ENCODE results near the gene ADAMTS8. TPM values are rescaled to one million over a fixed set of nuclear protein-coding genes. Genes with fewer than 3 reads are reported as not detected.

The ADAMTS8 gene
- total RNA-seq (2012; rRNA removed): under 0.01 and 0.25 TPM in 2 replicates

- H3K9me3 ChIP-seq (replicated peaks; ENCODE audit: low read length): no peaks in the 10 kb centered on the region
- no peaks in the 10 kb centered on the region for H3K36me3 ChIP-seq (ENCODE audit: insufficient read depth, low read length)
- no peak within 1 kb of the TSS for H3K9ac ChIP-seq (ENCODE audit: low read depth, low read length)
- H3K4me1 ChIP-seq (ENCODE audit: control insufficient read depth, insufficient read depth, low read length): peaks cover 13% of the 10 kb centered on the region
- peak within 1 kb of the TSS; percentile 76 for H3K4me2 ChIP-seq (ENCODE audit: low read length)
- peaks cover 66% of the 10 kb centered on the region for H3K27me3 ChIP-seq (ENCODE audit: control insufficient read depth, insufficient read depth, low read length)
- peak within 1 kb of the TSS; percentile 50 for H3K4me3 ChIP-seq (ENCODE audit: low read length)
Observed at GRCh38 chr11:130428316-130429119, at the start of gene ADAMTS8. Gene ADAMTS8, minus strand, starts transcription at chr11:130428609. Its CDS starts 323 bp downstream, at chr11:130428286.

- Histone ChIP-seq H3K9ac (ENCODE audit: low read depth, low read length) (peak overlapping the region; percentile 17), H3K4me2 (ENCODE audit: low read length) (peak overlapping the region; percentile 72), H3K27me3 (ENCODE audit: control insufficient read depth, insufficient read depth, low read length) (no peaks in the 10 kb centered on the region), H3K9me3 (replicated peaks; ENCODE audit: low read length) (no peaks in the 10 kb centered on the region), H3K4me3 (ENCODE audit: low read length) (no peak overlapping the region), H3K36me3 (ENCODE audit: insufficient read depth, low read length) (no peaks in the 10 kb centered on the region), H3K4me1 (ENCODE audit: control insufficient read depth, insufficient read depth, low read length) (peaks cover 54% of the 10 kb centered on the region)
Observed at GRCh38 chr11:130477586-130478203, 49.3 kb upstream of the ADAMTS8 start.

GRCh38 chr11:130476922-130477491 lies 48.6 kb upstream of the ADAMTS8 start:
- Histone ChIP-seq H3K4me2 (ENCODE audit: low read length) (no peak overlapping the region), H3K27me3 (ENCODE audit: control insufficient read depth, insufficient read depth, low read length) (no peaks in the 10 kb centered on the region), H3K4me3 (ENCODE audit: low read length) (no peak overlapping the region), H3K36me3 (ENCODE audit: insufficient read depth, low read length) (no peaks in the 10 kb centered on the region), H3K9me3 (replicated peaks; ENCODE audit: low read length) (no peaks in the 10 kb centered on the region), H3K4me1 (ENCODE audit: control insufficient read depth, insufficient read depth, low read length) (peaks cover 54% of the 10 kb centered on the region), H3K9ac (ENCODE audit: low read depth, low read length) (no peak overlapping the region)

- Histone ChIP-seq H3K9ac (ENCODE audit: low read depth, low read length) (no peak overlapping the region), H3K9me3 (replicated peaks; ENCODE audit: low read length) (no peaks in the 10 kb centered on the region), H3K4me3 (ENCODE audit: low read length) (no peak overlapping the region), H3K4me2 (ENCODE audit: low read length) (no peak overlapping the region), H3K36me3 (ENCODE audit: insufficient read depth, low read length) (no peaks in the 10 kb centered on the region), H3K27me3 (ENCODE audit: control insufficient read depth, insufficient read depth, low read length) (no peaks in the 10 kb centered on the region), H3K4me1 (ENCODE audit: control insufficient read depth, insufficient read depth, low read length) (peaks cover 54% of the 10 kb centered on the region)
Observed at GRCh38 chr11:130476200-130476921, 48.0 kb upstream of the ADAMTS8 start.

GRCh38 chr11:130475426-130476053 lies 47.1 kb upstream of the ADAMTS8 start:
- H3K4me3 ChIP-seq (ENCODE audit: low read length): no peak overlapping the region
- no peaks in the 10 kb centered on the region for H3K27me3 ChIP-seq (ENCODE audit: control insufficient read depth, insufficient read depth, low read length)
- no peaks in the 10 kb centered on the region for H3K9me3 ChIP-seq (replicated peaks; ENCODE audit: low read length)
- H3K4me1 ChIP-seq (ENCODE audit: control insufficient read depth, insufficient read depth, low read length): peaks cover 48% of the 10 kb centered on the region
- peaks cover 3% of the 10 kb centered on the region for H3K36me3 ChIP-seq (ENCODE audit: insufficient read depth, low read length)
- H3K9ac ChIP-seq (ENCODE audit: low read depth, low read length): no peak overlapping the region
- H3K4me2 ChIP-seq (ENCODE audit: low read length): no peak overlapping the region

- Histone ChIP-seq H3K9me3 (replicated peaks; ENCODE audit: low read length) (no peaks in the 10 kb centered on the region), H3K9ac (ENCODE audit: low read depth, low read length) (no peak overlapping the region), H3K27me3 (ENCODE audit: control insufficient read depth, insufficient read depth, low read length) (no peaks in the 10 kb centered on the region), H3K4me3 (ENCODE audit: low read length) (no peak overlapping the region), H3K36me3 (ENCODE audit: insufficient read depth, low read length) (peaks cover 3% of the 10 kb centered on the region), H3K4me2 (ENCODE audit: low read length) (no peak overlapping the region), H3K4me1 (ENCODE audit: control insufficient read depth, insufficient read depth, low read length) (peaks cover 41% of the 10 kb centered on the region)
Observed at GRCh38 chr11:130474637-130475400, 46.4 kb upstream of the ADAMTS8 start.

- Histone ChIP-seq H3K9me3 (replicated peaks; ENCODE audit: low read length) (no peaks in the 10 kb centered on the region), H3K4me1 (ENCODE audit: control insufficient read depth, insufficient read depth, low read length) (peaks cover 32% of the 10 kb centered on the region), H3K36me3 (ENCODE audit: insufficient read depth, low read length) (peaks cover 3% of the 10 kb centered on the region), H3K4me2 (ENCODE audit: low read length) (no peak overlapping the region), H3K27me3 (ENCODE audit: control insufficient read depth, insufficient read depth, low read length) (no peaks in the 10 kb centered on the region), H3K4me3 (ENCODE audit: low read length) (no peak overlapping the region), H3K9ac (ENCODE audit: low read depth, low read length) (no peak overlapping the region)
Observed at GRCh38 chr11:130473795-130474377, 45.5 kb upstream of the ADAMTS8 start.

- no peaks in the 10 kb centered on the region for H3K9me3 ChIP-seq (replicated peaks; ENCODE audit: low read length)
- peaks cover 25% of the 10 kb centered on the region for H3K4me1 ChIP-seq (ENCODE audit: control insufficient read depth, insufficient read depth, low read length)
- no peak overlapping the region for H3K9ac ChIP-seq (ENCODE audit: low read depth, low read length)
- no peak overlapping the region for H3K4me2 ChIP-seq (ENCODE audit: low read length)
- peaks cover 3% of the 10 kb centered on the region for H3K36me3 ChIP-seq (ENCODE audit: insufficient read depth, low read length)
- H3K4me3 ChIP-seq (ENCODE audit: low read length): no peak overlapping the region
- no peaks in the 10 kb centered on the region for H3K27me3 ChIP-seq (ENCODE audit: control insufficient read depth, insufficient read depth, low read length)
Observed at GRCh38 chr11:130473056-130473794, 44.8 kb upstream of the ADAMTS8 start.

- Histone ChIP-seq H3K4me2 (ENCODE audit: low read length) (no peak overlapping the region), H3K27me3 (ENCODE audit: control insufficient read depth, insufficient read depth, low read length) (no peaks in the 10 kb centered on the region), H3K4me3 (ENCODE audit: low read length) (no peak overlapping the region), H3K9me3 (replicated peaks; ENCODE audit: low read length) (no peaks in the 10 kb centered on the region), H3K9ac (ENCODE audit: low read depth, low read length) (no peak overlapping the region), H3K4me1 (ENCODE audit: control insufficient read depth, insufficient read depth, low read length) (peaks cover 18% of the 10 kb centered on the region), H3K36me3 (ENCODE audit: insufficient read depth, low read length) (peaks cover 3% of the 10 kb centered on the region)
Observed at GRCh38 chr11:130472434-130472961, 44.1 kb upstream of the ADAMTS8 start.
